Measurements from ENCODE around the gene ATP2C2. TPM values are rescaled to one million over a fixed set of nuclear protein-coding genes. Genes with fewer than 3 reads are reported as not detected.

ATP2C2 gene
- total RNA-seq, 1 experiment from 2014 or later: not detected

- no peak for DNase-seq (ENCODE audit: low read depth)
- in situ Hi-C loops (cut with HindIII; ENCODE audit: low pct_unique_long_range_greater_than_20kb, low sequenced_read_pairs): no loop called here
Observed at GRCh38 chr16:84453061-84453752, 84.9 kb downstream of the ATP2C2 start.

- in situ Hi-C loops (cut with HindIII; ENCODE audit: low pct_unique_long_range_greater_than_20kb, low sequenced_read_pairs): no loop called here
- no peak for DNase-seq (ENCODE audit: low read depth)
Observed at GRCh38 chr16:84454611-84455010, 86.3 kb downstream of the ATP2C2 start.

GRCh38 chr16:84455031-84455430 is 86.7 kb downstream of the ATP2C2 start:
- in situ Hi-C loops (cut with HindIII; ENCODE audit: low pct_unique_long_range_greater_than_20kb, low sequenced_read_pairs): no loop called here

GRCh38 chr16:84458606-84459532 is 90.5 kb downstream of the ATP2C2 start:
- in situ Hi-C loops (cut with HindIII; ENCODE audit: low pct_unique_long_range_greater_than_20kb, low sequenced_read_pairs): no loop called here
- no peak for DNase-seq (ENCODE audit: low read depth)

More at GRCh38 chr16:84455031-84455430, 86.7 kb downstream of the ATP2C2 start:
- no peak for DNase-seq (ENCODE audit: low read depth)

- in situ Hi-C loops (cut with HindIII; ENCODE audit: low pct_unique_long_range_greater_than_20kb, low sequenced_read_pairs): no loop called here
- no peak for DNase-seq (ENCODE audit: low read depth)
Observed at GRCh38 chr16:84459533-84459894, 91.2 kb downstream of the ATP2C2 start.

GRCh38 chr16:84459941-84460405 is 91.6 kb downstream of the ATP2C2 start:
- in situ Hi-C loops (cut with HindIII; ENCODE audit: low pct_unique_long_range_greater_than_20kb, low sequenced_read_pairs): no loop called here
- no peak for DNase-seq (ENCODE audit: low read depth)

- DNase-seq (ENCODE audit: low read depth): no peak
- in situ Hi-C loops (cut with HindIII; ENCODE audit: low pct_unique_long_range_greater_than_20kb, low sequenced_read_pairs): no loop called here
Observed at GRCh38 chr16:84460406-84461028, 92.2 kb downstream of the ATP2C2 start.

- no peak for DNase-seq (ENCODE audit: low read depth)
- in situ Hi-C loops (cut with HindIII; ENCODE audit: low pct_unique_long_range_greater_than_20kb, low sequenced_read_pairs): no loop called here
Observed at GRCh38 chr16:84461029-84461412, 92.7 kb downstream of the ATP2C2 start.

GRCh38 chr16:84461413-84462295 is 93.3 kb downstream of the ATP2C2 start:
- no peak for DNase-seq (ENCODE audit: low read depth)
- in situ Hi-C loops (cut with HindIII; ENCODE audit: low pct_unique_long_range_greater_than_20kb, low sequenced_read_pairs): no loop called here

- in situ Hi-C loops (cut with HindIII; ENCODE audit: low pct_unique_long_range_greater_than_20kb, low sequenced_read_pairs): no loop called here
- DNase-seq (ENCODE audit: low read depth): no peak
Observed at GRCh38 chr16:84462296-84463210, 94.2 kb downstream of the ATP2C2 start.

- DNase-seq (ENCODE audit: low read depth): no peak
- in situ Hi-C loops (cut with HindIII; ENCODE audit: low pct_unique_long_range_greater_than_20kb, low sequenced_read_pairs): no loop called here
Observed at GRCh38 chr16:84463221-84463620, 94.9 kb downstream of the ATP2C2 start.

GRCh38 chr16:84464116-84464515 is 95.8 kb downstream of the ATP2C2 start:
- in situ Hi-C loops (cut with HindIII; ENCODE audit: low pct_unique_long_range_greater_than_20kb, low sequenced_read_pairs): no loop called here

GRCh38 chr16:84465154-84465553 is 96.8 kb downstream of the ATP2C2 start:
- in situ Hi-C loops (cut with HindIII; ENCODE audit: low pct_unique_long_range_greater_than_20kb, low sequenced_read_pairs): no loop called here
- no peak for DNase-seq (ENCODE audit: low read depth)

More at GRCh38 chr16:84464116-84464515, 95.8 kb downstream of the ATP2C2 start:
- DNase-seq (ENCODE audit: low read depth): no peak

- DNase-seq (ENCODE audit: low read depth): no peak
- in situ Hi-C loops (cut with HindIII; ENCODE audit: low pct_unique_long_range_greater_than_20kb, low sequenced_read_pairs): no loop called here
Observed at GRCh38 chr16:84466692-84467091, 98.4 kb downstream of the ATP2C2 start.

GRCh38 chr16:84467256-84467655 is 98.9 kb downstream of the ATP2C2 start:
- in situ Hi-C loops (cut with HindIII; ENCODE audit: low pct_unique_long_range_greater_than_20kb, low sequenced_read_pairs): no loop called here
- DNase-seq (ENCODE audit: low read depth): no peak

- DNase-seq (ENCODE audit: low read depth): no peak
- in situ Hi-C loops (cut with HindIII; ENCODE audit: low pct_unique_long_range_greater_than_20kb, low sequenced_read_pairs): no loop called here
Observed at GRCh38 chr16:84467709-84468108, 99.4 kb downstream of the ATP2C2 start.

- in situ Hi-C loops (cut with HindIII; ENCODE audit: low pct_unique_long_range_greater_than_20kb, low sequenced_read_pairs): no loop called here
- DNase-seq (ENCODE audit: low read depth): no peak
Observed at GRCh38 chr16:84471316-84471715, 103.0 kb downstream of the ATP2C2 start.

Measured in Caki2 (cell line).